ENCODE results near the gene FAM124A.
A peak's percentile ranks its signal among the peaks of the same experiment; 100 is the strongest.

Gene FAM124A

GRCh38 chr13:51206584-51206983, 15.6 kb upstream of the FAM124A start:
- Mint-ChIP-seq H3K27me3 (peaks cover 51% of the 10 kb centered on the region), H3K27ac (no peak overlapping the region), H3K4me1 (no peaks in the 10 kb centered on the region), H3K36me3 (no peaks in the 10 kb centered on the region), H3K4me3 (no peak overlapping the region), H3K9me3 (no peaks in the 10 kb centered on the region)
- no peak for ATAC-seq

- Mint-ChIP-seq H3K27me3 (peaks cover 64% of the 10 kb centered on the region), H3K9me3 (no peaks in the 10 kb centered on the region), H3K36me3 (no peaks in the 10 kb centered on the region), H3K4me1 (no peaks in the 10 kb centered on the region), H3K4me3 (no peak overlapping the region), H3K27ac (no peak overlapping the region)
- no peak for ATAC-seq
Measured at GRCh38 chr13:51207881-51208280, 14.3 kb upstream of the FAM124A start.

GRCh38 chr13:51208716-51209115, 13.5 kb upstream of the FAM124A start:
- no peaks in the 10 kb centered on the region for H3K9me3 Mint-ChIP-seq
- H3K27ac Mint-ChIP-seq, result no peak overlapping the region
- H3K4me3 Mint-ChIP-seq, result no peak overlapping the region
- ATAC-seq, result no peak
- peaks cover 62% of the 10 kb centered on the region for H3K27me3 Mint-ChIP-seq
- H3K4me1 Mint-ChIP-seq, result no peaks in the 10 kb centered on the region
- H3K36me3 Mint-ChIP-seq, result no peaks in the 10 kb centered on the region

- no peak for ATAC-seq
- Mint-ChIP-seq H3K4me1 (no peaks in the 10 kb centered on the region), H3K27ac (no peak overlapping the region), H3K9me3 (no peaks in the 10 kb centered on the region), H3K27me3 (peaks cover 76% of the 10 kb centered on the region), H3K4me3 (no peak overlapping the region), H3K36me3 (no peaks in the 10 kb centered on the region)
Measured at GRCh38 chr13:51211910-51212309, 10.3 kb upstream of the FAM124A start.

GRCh38 chr13:51212758-51213157, 9.4 kb upstream of the FAM124A start:
- ATAC-seq, result no peak

GRCh38 chr13:51213173-51213728, 8.9 kb upstream of the FAM124A start:
- Mint-ChIP-seq H3K4me3 (no peak overlapping the region), H3K9me3 (no peaks in the 10 kb centered on the region), H3K27ac (no peak overlapping the region), H3K36me3 (no peaks in the 10 kb centered on the region), H3K27me3 (peaks cover 82% of the 10 kb centered on the region), H3K4me1 (no peaks in the 10 kb centered on the region)
- ATAC-seq, result no peak

More at GRCh38 chr13:51212758-51213157, 9.4 kb upstream of the FAM124A start:
- Mint-ChIP-seq H3K27me3 (peaks cover 82% of the 10 kb centered on the region), H3K9me3 (no peaks in the 10 kb centered on the region), H3K4me1 (no peaks in the 10 kb centered on the region), H3K4me3 (no peak overlapping the region), H3K36me3 (no peaks in the 10 kb centered on the region), H3K27ac (no peak overlapping the region)

- no peak for ATAC-seq
- Mint-ChIP-seq H3K4me1 (peaks cover 6% of the 10 kb centered on the region), H3K4me3 (no peak overlapping the region), H3K9me3 (no peaks in the 10 kb centered on the region), H3K36me3 (no peaks in the 10 kb centered on the region), H3K27ac (no peak overlapping the region), H3K27me3 (peaks cover 51% of the 10 kb centered on the region)
Measured at GRCh38 chr13:51218626-51219025, 3.6 kb upstream of the FAM124A start.

- Mint-ChIP-seq H3K27ac (no peak overlapping the region), H3K4me1 (peaks cover 6% of the 10 kb centered on the region), H3K27me3 (peaks cover 47% of the 10 kb centered on the region), H3K36me3 (no peaks in the 10 kb centered on the region), H3K4me3 (no peak overlapping the region), H3K9me3 (no peaks in the 10 kb centered on the region)
- no peak for ATAC-seq
Measured at GRCh38 chr13:51220706-51221105, 1.5 kb upstream of the FAM124A start.

- Mint-ChIP-seq H3K4me3 (no peak overlapping the region), H3K4me1 (peaks cover 6% of the 10 kb centered on the region), H3K9me3 (no peaks in the 10 kb centered on the region), H3K27ac (no peak overlapping the region), H3K36me3 (no peaks in the 10 kb centered on the region), H3K27me3 (peaks cover 49% of the 10 kb centered on the region)
- no peak for ATAC-seq
Measured at GRCh38 chr13:51221108-51221507, 1.1 kb upstream of the FAM124A start.

GRCh38 chr13:51221674-51222036, 543 bp upstream of the FAM124A start:
- H3K36me3 Mint-ChIP-seq, result no peaks in the 10 kb centered on the region
- peaks cover 49% of the 10 kb centered on the region for H3K27me3 Mint-ChIP-seq

GRCh38 chr13:51222686-51223559, 725 bp downstream of the FAM124A start:
- Mint-ChIP-seq H3K27me3 (peaks cover 43% of the 10 kb centered on the region), H3K27ac (no peak overlapping the region)
- ATAC-seq, result peak; percentile 61

More at GRCh38 chr13:51221674-51222036, 543 bp upstream of the FAM124A start:
- no peak overlapping the region for H3K27ac Mint-ChIP-seq
- peaks cover 6% of the 10 kb centered on the region for H3K4me1 Mint-ChIP-seq
- H3K4me3 Mint-ChIP-seq, result peak overlapping the region; percentile 60
- no peak for ATAC-seq
- H3K9me3 Mint-ChIP-seq, result no peaks in the 10 kb centered on the region

GRCh38 chr13:51223560-51224270, 1.5 kb downstream of the FAM124A start:
- Mint-ChIP-seq H3K4me1 (peaks cover 6% of the 10 kb centered on the region), H3K27ac (no peak overlapping the region), H3K4me3 (peak overlapping the region; percentile 37), H3K36me3 (no peaks in the 10 kb centered on the region), H3K27me3 (peaks cover 43% of the 10 kb centered on the region), H3K9me3 (no peaks in the 10 kb centered on the region)
- no peak for ATAC-seq

More at GRCh38 chr13:51222686-51223559, 725 bp downstream of the FAM124A start:
- Mint-ChIP-seq H3K9me3 (no peaks in the 10 kb centered on the region), H3K36me3 (no peaks in the 10 kb centered on the region), H3K4me3 (peak overlapping the region; percentile 60), H3K4me1 (peaks cover 6% of the 10 kb centered on the region)

GRCh38 chr13:51225029-51225428, 2.8 kb downstream of the FAM124A start:
- H3K27me3 Mint-ChIP-seq, result peaks cover 56% of the 10 kb centered on the region
- no peak overlapping the region for H3K4me3 Mint-ChIP-seq
- H3K27ac Mint-ChIP-seq, result no peak overlapping the region
- no peaks in the 10 kb centered on the region for H3K36me3 Mint-ChIP-seq
- peaks cover 6% of the 10 kb centered on the region for H3K4me1 Mint-ChIP-seq
- no peaks in the 10 kb centered on the region for H3K9me3 Mint-ChIP-seq
- ATAC-seq, result no peak

GRCh38 chr13:51227404-51227803, 5.2 kb downstream of the FAM124A start:
- Mint-ChIP-seq H3K36me3 (no peaks in the 10 kb centered on the region), H3K27me3 (peaks cover 76% of the 10 kb centered on the region), H3K9me3 (no peaks in the 10 kb centered on the region), H3K4me1 (peaks cover 9% of the 10 kb centered on the region), H3K4me3 (no peak overlapping the region), H3K27ac (no peak overlapping the region)
- ATAC-seq, result no peak

- Mint-ChIP-seq H3K4me3 (no peak overlapping the region), H3K36me3 (no peaks in the 10 kb centered on the region), H3K9me3 (peaks cover 4% of the 10 kb centered on the region), H3K4me1 (peaks cover 9% of the 10 kb centered on the region), H3K27me3 (peaks cover 75% of the 10 kb centered on the region), H3K27ac (no peak overlapping the region)
- ATAC-seq, result no peak
Measured at GRCh38 chr13:51229101-51229719, 7.0 kb downstream of the FAM124A start.

All from stimulated activated memory B cell treated with anti-CD40 and anti-IgM and Interleukin-4, amounts not matched to agents 10 μg/mL and 1 μg/mL and 100 μg/mL, for 72 hours (primary cell).